H7 (cell line): ENCODE results near the gene TMBIM4. TPM values are rescaled to one million over a fixed set of nuclear protein-coding genes. Genes with fewer than 3 reads are reported as not detected.

ENCODE experiments used
- DNase-seq: peaks from one replicate; pipeline ENCODE4 v3.0.0; 2012
- H3K27me3 ChIP-seq: 2 replicates; pipeline ENCODE4 v1.6.0; 2011; ENCODE audit warnings: mild to moderate bottlenecking, low read length; ENCODE audit not compliant: control insufficient read depth, insufficient read depth
- H3K36me3 ChIP-seq: replicated peaks from 2 replicates; pipeline ENCODE4 v1.5.1; 2011; ENCODE audit warnings: low read length; ENCODE audit not compliant: control insufficient read depth, insufficient read depth
- H3K4me3 ChIP-seq: 2 replicates; pipeline ENCODE4 v1.5.1; 2011; ENCODE audit warnings: low read depth, mild to moderate bottlenecking, control low read depth, low read length, moderate library complexity; ENCODE audit not compliant: insufficient read depth
- total RNA-seq: library from RNA; depleted of rRNA; stranded (reverse); fragments of >200 nt; shearing (Covaris generic); gene quantifications from 2 replicates; pipeline ENCODE4 v1.2.3, GENCODE V29; 2014; rRNA removed

The TMBIM4 gene
- total RNA-seq, 1 experiment from 2014 or later: not detected

- Histone ChIP-seq H3K27me3 (no peaks in the 10 kb centered on the region), H3K36me3 (no peaks in the 10 kb centered on the region), H3K4me3 (no peak overlapping the region)
- DNase-seq: no peak
Measured at GRCh38 chr12:66111605-66112004, 58.2 kb downstream of the TMBIM4 start.

- DNase-seq: no peak
- no peak overlapping the region for H3K4me3 ChIP-seq
- H3K36me3 ChIP-seq: no peaks in the 10 kb centered on the region
- no peaks in the 10 kb centered on the region for H3K27me3 ChIP-seq
Measured at GRCh38 chr12:66109056-66109455, 60.7 kb downstream of the TMBIM4 start.

- Histone ChIP-seq H3K27me3 (no peaks in the 10 kb centered on the region), H3K4me3 (no peak overlapping the region), H3K36me3 (no peaks in the 10 kb centered on the region)
- DNase-seq: no peak
Measured at GRCh38 chr12:66108386-66108785, 61.4 kb downstream of the TMBIM4 start.

GRCh38 chr12:66107451-66107915 lies 62.3 kb downstream of the TMBIM4 start:
- no peaks in the 10 kb centered on the region for H3K36me3 ChIP-seq
- no peaks in the 10 kb centered on the region for H3K27me3 ChIP-seq
- peak; percentile 52 for DNase-seq
- no peak overlapping the region for H3K4me3 ChIP-seq

GRCh38 chr12:66103016-66103913 lies 66.5 kb downstream of the TMBIM4 start:
- H3K27me3 ChIP-seq: no peaks in the 10 kb centered on the region
- DNase-seq: peak; percentile 18
- H3K4me3 ChIP-seq: no peak overlapping the region
- no peaks in the 10 kb centered on the region for H3K36me3 ChIP-seq

- no peaks in the 10 kb centered on the region for H3K27me3 ChIP-seq
- no peak for DNase-seq
- H3K4me3 ChIP-seq: no peak overlapping the region
Measured at GRCh38 chr12:66092559-66093269, 77.1 kb downstream of the TMBIM4 start.

GRCh38 chr12:66090157-66090556 lies 79.6 kb downstream of the TMBIM4 start:
- DNase-seq: no peak
- no peaks in the 10 kb centered on the region for H3K27me3 ChIP-seq
- H3K36me3 ChIP-seq: no peaks in the 10 kb centered on the region
- H3K4me3 ChIP-seq: no peak overlapping the region

More at GRCh38 chr12:66092559-66093269, 77.1 kb downstream of the TMBIM4 start:
- no peaks in the 10 kb centered on the region for H3K36me3 ChIP-seq

GRCh38 chr12:66087365-66087943 lies 82.3 kb downstream of the TMBIM4 start:
- H3K36me3 ChIP-seq: no peaks in the 10 kb centered on the region
- peak; percentile 31 for DNase-seq
- H3K4me3 ChIP-seq: no peak overlapping the region
- no peaks in the 10 kb centered on the region for H3K27me3 ChIP-seq

GRCh38 chr12:66085998-66086397 lies 83.8 kb downstream of the TMBIM4 start:
- DNase-seq: no peak
- Histone ChIP-seq H3K4me3 (no peak overlapping the region), H3K36me3 (no peaks in the 10 kb centered on the region), H3K27me3 (no peaks in the 10 kb centered on the region)

Other genes starting within 250 kb of the TMBIM4 start
- 4.4 and 8.5 TPM in 2 replicates for gene LLPH, start 39.2 kb downstream of the TMBIM4 start, total RNA-seq
- 0.28 and 0.41 TPM in 2 replicates for gene IRAK3, start 19.2 kb upstream of the TMBIM4 start, total RNA-seq
- 3.5 and 6.0 TPM in 2 replicates for gene HELB, start 132.5 kb upstream of the TMBIM4 start, total RNA-seq